Psoas muscle (tissue), 8 donors: ENCODE measurements around the gene PLA2G15. TPM values are rescaled to one million over a fixed set of nuclear protein-coding genes. Genes with fewer than 3 reads are reported as not detected.

Source experiments
- ATAC-seq, 4 donors: fragments of 200-7000 bp; cut with Tn5 transposase; one replicate each; pipeline ENCODE4 v1.9.1; 2020; ENCODE audit warnings: moderate library complexity in 3 of 4, mild to moderate bottlenecking in 2 of 4
- DNase-seq, 2 donors: peaks; one replicate each; pipeline ENCODE4 v3.0.0-alpha.2; 2020
- H3K27ac ChIP-seq: fragments of 200-600 bp; one replicate; pipeline ENCODE4 v1.8.0; 2022
- H3K27me3 ChIP-seq, 3 donors: fragments of 200-600 bp in 1 of 3; one replicate each; pipeline versions ENCODE4 v1.6.1 to v1.8.0; 2013 to 2022; ENCODE audit warnings: low read length in 2 of 3, mild to moderate bottlenecking in 2 of 3, moderate library complexity in 1 of 3; ENCODE audit not compliant: insufficient read depth in 3 of 3
- H3K36me3 ChIP-seq, 2 donors: fragments of 200-600 bp in 1 of 2; one replicate each; pipeline versions ENCODE4 v1.6.1 to v1.8.0; 2013 to 2022; ENCODE audit warnings: low read depth in 1 of 2, mild to moderate bottlenecking in 1 of 2, moderate library complexity in 1 of 2; ENCODE audit not compliant: insufficient read depth in 1 of 2
- H3K4me1 ChIP-seq: fragments of 200-600 bp; one replicate; pipeline ENCODE4 v1.8.0; 2022
- H3K4me3 ChIP-seq: fragments of 200-600 bp; one replicate; pipeline ENCODE4 v1.8.0; 2022; ENCODE audit warnings: mild to moderate bottlenecking
- H3K9me3 ChIP-seq: fragments of 200-600 bp; one replicate; pipeline ENCODE4 v1.8.0; 2022
- CTCF ChIP-seq: fragments of 200-600 bp; IDR thresholded peaks from one replicate; pipeline ENCODE4 v1.8.0; 2022; ENCODE audit warnings: antibody characterized with exemption
- WGBS, 3 donors: extraction: QIAGEN DNeasy Blood & Tissue Kit; methylation state at CpG; one replicate each; pipeline versions ENCODE4 v1.1.6 to v1.1.7; 2013; 5-methylcytosine and 5-hydroxymethylcytosine counted together
- intact Hi-C, 2 donors: fragments of 100-400 bp; cut with DNase I; formaldehyde crosslinking; loops; one replicate each; pipeline versions ENCODE4 v1.11.0 to v1.14.2; 2022
- polyA plus RNA-seq, 3 donors: library from polyadenylated mRNA; stranded (reverse); fragments of 200-250 nt; gene quantifications; one replicate each; pipeline ENCODE4 v1.2.3, GENCODE V29; 2013
- total RNA-seq, 4 donors: library from RNA; stranded (reverse); fragmentation: NEBNext Ultra II Directional in 2 of 4; extraction: Animal tissue kit (Norgen Biotek cat#: 25700) in 2 of 4; gene quantifications; one replicate each; pipeline versions ENCODE4 v1.2.1 to v1.2.4, GENCODE V29; 2021 to 2023
- donor health status: healthy with polysubstance abuse.
- donor health status: DM: no; HTN: no; CAD: no; lungs with moderate emphysema.
- donor health status: Bipolar disorder and iron deficiency.
- donor health status: healthy.
- donor health status: DM: yes; HTN: yes; CAD: no.
- donor health status: DM: no; HTN: no; CAD: no.
- donor health status: DM: no; HTN: no; CAD: no.
- donor health status: DM: yes; HTN: yes; CAD: no.

The PLA2G15 gene
- total and polyA plus RNA-seq, 7 donors: 13.0 to 65.0 (median 29.3) TPM

GRCh38 chr16:68219725-68220351 lies 25.3 kb upstream of the PLA2G15 start:
- WGBS, 3 donors: 90% methylated on average over 6 of the region's 6 CpGs
- intact Hi-C loops: no loop called here
- H3K27me3 ChIP-seq: no peaks in the 10 kb centered on the region
- H3K4me3 ChIP-seq: no peak overlapping the region
- H3K9me3 ChIP-seq: no peaks in the 10 kb centered on the region
- H3K4me1 ChIP-seq: peaks cover 4% of the 10 kb centered on the region
- TF ChIP-seq CTCF: no peak
- no peak for ATAC-seq
- no peak for DNase-seq
- H3K36me3 ChIP-seq: peaks cover 2 to 30% of the 10 kb centered on the region in 2 donors
- H3K27ac ChIP-seq: peak overlapping the region; percentile 28

GRCh38 chr16:68223072-68223471 lies 22.1 kb upstream of the PLA2G15 start:
- Histone ChIP-seq H3K27ac (peak overlapping the region; percentile 20), H3K4me1 (peaks cover 24% of the 10 kb centered on the region), H3K36me3 (peaks cover 4 to 32% of the 10 kb centered on the region in 2 donors), H3K9me3 (no peaks in the 10 kb centered on the region), H3K27me3 (no peaks in the 10 kb centered on the region), H3K4me3 (no peak overlapping the region)
- WGBS, 3 donors: 90 to 93% (median 90%) methylated on average over 1 of the region's 1 CpG
- TF ChIP-seq CTCF: no peak
- intact Hi-C loops: no loop called here
- no peak for DNase-seq
- ATAC-seq: no peak

- TF ChIP-seq CTCF: no peak
- 72 to 85% (median 82%) methylated on average over 4 of the region's 4 CpGs for WGBS, 3 donors
- intact Hi-C loops: loop anchor here (5.0 kb wide), 3 partner anchors 129 to 154 kb away; no protein-coding TSS in a partner anchor
Observed at GRCh38 chr16:68226116-68226515, 19.1 kb upstream of the PLA2G15 start.

GRCh38 chr16:68227183-68227793 lies 17.9 kb upstream of the PLA2G15 start:
- Histone ChIP-seq H3K27ac (peak overlapping the region; percentile 80), H3K4me3 (no peak overlapping the region), H3K9me3 (no peaks in the 10 kb centered on the region), H3K27me3 (no peaks in the 10 kb centered on the region), H3K36me3 (peaks cover 2 to 46% of the 10 kb centered on the region in 2 donors), H3K4me1 (peaks cover 32% of the 10 kb centered on the region)
- ATAC-seq: peak; percentile 7 to 42 (median 36)
- 38 to 64% (median 42%) methylated on average over 3 of the region's 3 CpGs for WGBS, 3 donors
- intact Hi-C loops: loop anchor here (5.0 kb wide), 3 partner anchors 130 to 155 kb away; no protein-coding TSS in a partner anchor
- TF ChIP-seq CTCF: no peak
- DNase-seq: no peak

More at GRCh38 chr16:68226116-68226515, 19.1 kb upstream of the PLA2G15 start:
- H3K9me3 ChIP-seq: no peaks in the 10 kb centered on the region
- peaks cover 2 to 40% of the 10 kb centered on the region in 2 donors for H3K36me3 ChIP-seq
- peaks cover 32% of the 10 kb centered on the region for H3K4me1 ChIP-seq
- DNase-seq (no peak), ATAC-seq (no peak)
- H3K4me3 ChIP-seq: no peak overlapping the region
- no peaks in the 10 kb centered on the region for H3K27me3 ChIP-seq
- H3K27ac ChIP-seq: peak overlapping the region; percentile 80
